Brain microvascular endothelial cell (primary cell): ENCODE results near the gene C4orf51.

Experiments
- DNase-seq: peaks from one replicate; pipeline ENCODE4 v3.0.0-alpha.2; 2020
- H3K27ac ChIP-seq: fragments of 250-450 bp; sonication (Bioruptor Pico); 2 replicates; pipeline ENCODE4 v1.5.1; 2020; ENCODE audit warnings: mild to moderate bottlenecking, moderate library complexity
- H3K27me3 ChIP-seq: fragments of 250-450 bp; sonication (Bioruptor Pico); replicated peaks from 2 replicates; pipeline ENCODE4 v1.5.1; 2020; ENCODE audit warnings: mild to moderate bottlenecking
- H3K36me3 ChIP-seq: fragments of 250-450 bp; sonication (Bioruptor Pico); replicated peaks from 2 replicates; pipeline ENCODE4 v1.5.1; 2020; ENCODE audit warnings: mild to moderate bottlenecking
- H3K4me3 ChIP-seq: 2 replicates; pipeline ENCODE4 v1.5.1; 2011; ENCODE audit warnings: low read depth, mild to moderate bottlenecking, control low read depth, low read length, moderate library complexity
- in situ Hi-C: cut with HindIII; loops from 2 replicates; pipeline ENCODE4 v1.10.0; 2017; ENCODE audit warnings: low sequenced_read_pairs, low pct_ligation_motif_present
- TF ChIP-seq, protein P1 (sequence below): IDR thresholded peaks from 2 replicates; pipeline ENCODE4 v1.5.1; 2011; ENCODE audit warnings: low read depth, mild to moderate bottlenecking, moderate library complexity, low read length, control low read depth, inconsistent platforms; ENCODE audit errors: missing control alignments

C4orf51 gene

DNA sequence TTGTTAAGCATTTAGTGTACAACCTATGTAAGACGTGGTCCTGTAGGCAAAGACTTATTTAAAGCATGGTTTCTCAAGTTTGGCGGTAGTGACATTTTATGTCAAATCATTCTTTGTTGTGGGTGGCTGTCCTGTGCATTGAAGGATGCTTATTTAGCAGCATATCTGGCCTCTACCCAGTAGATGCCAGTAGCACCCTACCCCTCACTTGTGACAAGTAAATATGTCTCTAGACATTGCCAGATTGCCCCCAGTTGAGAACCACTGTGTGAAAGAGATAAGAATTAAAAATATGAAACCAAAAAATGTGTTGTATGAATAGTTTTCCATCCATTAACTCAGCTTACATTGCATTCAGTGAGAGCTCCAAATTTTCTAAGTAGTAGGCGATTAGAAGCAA lies 35.2 kb upstream of the C4orf51 start:
- TF ChIP-seq, protein P1, sequence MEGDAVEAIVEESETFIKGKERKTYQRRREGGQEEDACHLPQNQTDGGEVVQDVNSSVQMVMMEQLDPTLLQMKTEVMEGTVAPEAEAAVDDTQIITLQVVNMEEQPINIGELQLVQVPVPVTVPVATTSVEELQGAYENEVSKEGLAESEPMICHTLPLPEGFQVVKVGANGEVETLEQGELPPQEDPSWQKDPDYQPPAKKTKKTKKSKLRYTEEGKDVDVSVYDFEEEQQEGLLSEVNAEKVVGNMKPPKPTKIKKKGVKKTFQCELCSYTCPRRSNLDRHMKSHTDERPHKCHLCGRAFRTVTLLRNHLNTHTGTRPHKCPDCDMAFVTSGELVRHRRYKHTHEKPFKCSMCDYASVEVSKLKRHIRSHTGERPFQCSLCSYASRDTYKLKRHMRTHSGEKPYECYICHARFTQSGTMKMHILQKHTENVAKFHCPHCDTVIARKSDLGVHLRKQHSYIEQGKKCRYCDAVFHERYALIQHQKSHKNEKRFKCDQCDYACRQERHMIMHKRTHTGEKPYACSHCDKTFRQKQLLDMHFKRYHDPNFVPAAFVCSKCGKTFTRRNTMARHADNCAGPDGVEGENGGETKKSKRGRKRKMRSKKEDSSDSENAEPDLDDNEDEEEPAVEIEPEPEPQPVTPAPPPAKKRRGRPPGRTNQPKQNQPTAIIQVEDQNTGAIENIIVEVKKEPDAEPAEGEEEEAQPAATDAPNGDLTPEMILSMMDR = peak; percentile 4
- Histone ChIP-seq H3K4me3 (no peak overlapping the region), H3K36me3 (no peaks in the 10 kb centered on the region), H3K27ac (no peak overlapping the region), H3K27me3 (no peaks in the 10 kb centered on the region)
- DNase-seq = no peak
- in situ Hi-C loops = no loop called here

DNA sequence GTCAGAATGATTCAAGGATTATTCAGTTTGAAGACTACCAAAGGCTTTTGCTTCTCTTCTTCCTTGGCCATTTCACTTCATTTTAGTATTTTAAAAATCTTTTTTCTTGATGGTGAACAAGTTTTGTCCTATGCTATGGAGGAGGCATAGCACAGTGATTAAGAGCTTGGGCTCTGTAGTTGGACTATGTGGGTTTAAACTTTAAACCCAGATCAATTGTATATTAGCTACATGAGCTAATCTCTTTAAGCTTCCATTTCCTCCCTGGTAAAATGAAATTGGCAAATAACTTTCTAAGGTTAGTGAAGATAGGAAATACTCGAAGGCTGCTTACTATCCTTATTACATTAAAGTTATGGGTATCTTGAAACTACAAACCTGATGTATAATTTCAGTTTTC lies 23.8 kb upstream of the C4orf51 start:
- Histone ChIP-seq H3K27me3 (no peaks in the 10 kb centered on the region), H3K27ac (no peak overlapping the region), H3K4me3 (no peak overlapping the region), H3K36me3 (no peaks in the 10 kb centered on the region)
- in situ Hi-C loops = no loop called here
- DNase-seq = no peak
- TF ChIP-seq, protein P1 = no peak

DNA sequence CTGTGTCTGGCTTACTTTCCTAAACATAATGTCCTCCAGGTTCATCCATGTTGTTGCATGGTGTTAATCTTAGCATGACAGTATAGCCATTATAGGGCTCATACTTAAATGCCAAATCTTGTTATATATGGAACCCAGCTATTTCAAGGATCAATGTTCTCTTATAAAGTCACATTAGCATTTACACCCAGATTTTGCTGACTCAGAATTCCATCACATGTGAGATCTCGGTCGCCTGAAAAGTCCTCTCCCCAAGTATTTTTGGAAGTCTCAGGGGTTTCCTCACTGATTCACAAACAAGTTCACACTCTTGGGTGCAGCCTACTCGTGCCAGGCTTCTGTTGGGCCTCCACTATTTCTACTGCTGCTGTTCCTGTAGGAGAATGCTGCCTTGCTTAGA lies 19.9 kb upstream of the C4orf51 start:
- no peak overlapping the region for H3K4me3 ChIP-seq
- in situ Hi-C loops = no loop called here
- TF ChIP-seq, protein P1 = no peak
- no peak overlapping the region for H3K27ac ChIP-seq
- no peaks in the 10 kb centered on the region for H3K36me3 ChIP-seq
- no peaks in the 10 kb centered on the region for H3K27me3 ChIP-seq
- DNase-seq = no peak

DNA sequence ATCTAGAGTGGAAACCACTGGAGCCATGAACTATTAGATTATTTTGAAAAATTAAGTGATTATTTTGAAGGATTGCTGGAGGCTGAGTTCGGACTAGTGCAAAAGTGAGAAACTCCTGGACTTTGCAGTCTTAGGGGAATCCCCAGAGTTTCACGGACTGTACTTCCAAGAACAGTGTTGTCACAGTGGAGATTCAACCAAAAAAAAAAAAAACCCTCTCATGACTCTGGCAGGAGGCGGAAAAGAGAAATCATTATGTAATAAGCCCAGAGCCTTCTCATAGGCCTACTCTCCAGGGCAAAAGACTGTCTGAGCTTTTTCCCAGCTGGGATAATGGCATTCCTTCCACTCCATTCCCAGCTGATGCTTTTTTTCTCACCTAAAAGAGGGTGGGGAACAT lies 16.8 kb upstream of the C4orf51 start:
- in situ Hi-C loops = no loop called here
- H3K27me3 ChIP-seq = no peaks in the 10 kb centered on the region
- TF ChIP-seq, protein P1 = no peak
- DNase-seq = no peak
- no peak overlapping the region for H3K27ac ChIP-seq
- H3K36me3 ChIP-seq = no peaks in the 10 kb centered on the region
- H3K4me3 ChIP-seq = no peak overlapping the region

DNA sequence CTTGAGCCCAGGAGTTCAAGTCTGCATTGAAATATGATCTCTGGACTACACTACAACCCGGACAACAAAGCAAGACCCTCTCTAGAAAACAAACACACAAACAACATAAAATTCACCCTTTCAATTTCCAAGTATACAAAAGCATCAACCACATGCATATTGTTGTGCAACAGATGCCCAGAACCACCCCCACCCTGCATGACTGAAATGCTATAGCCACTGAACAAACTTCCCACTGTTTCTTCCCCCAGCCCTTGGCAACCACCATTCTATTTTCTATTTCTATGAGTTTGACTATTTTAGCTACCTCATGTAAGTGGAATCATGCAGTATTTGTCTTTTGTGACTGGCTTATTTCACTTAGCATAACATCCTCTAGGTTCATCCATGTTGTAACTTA lies 14.2 kb upstream of the C4orf51 start:
- peak; percentile 5 for DNase-seq
- no peak overlapping the region for H3K27ac ChIP-seq
- no peaks in the 10 kb centered on the region for H3K27me3 ChIP-seq
- TF ChIP-seq, protein P1 = no peak
- no peaks in the 10 kb centered on the region for H3K36me3 ChIP-seq
- in situ Hi-C loops = no loop called here
- no peak overlapping the region for H3K4me3 ChIP-seq

DNA sequence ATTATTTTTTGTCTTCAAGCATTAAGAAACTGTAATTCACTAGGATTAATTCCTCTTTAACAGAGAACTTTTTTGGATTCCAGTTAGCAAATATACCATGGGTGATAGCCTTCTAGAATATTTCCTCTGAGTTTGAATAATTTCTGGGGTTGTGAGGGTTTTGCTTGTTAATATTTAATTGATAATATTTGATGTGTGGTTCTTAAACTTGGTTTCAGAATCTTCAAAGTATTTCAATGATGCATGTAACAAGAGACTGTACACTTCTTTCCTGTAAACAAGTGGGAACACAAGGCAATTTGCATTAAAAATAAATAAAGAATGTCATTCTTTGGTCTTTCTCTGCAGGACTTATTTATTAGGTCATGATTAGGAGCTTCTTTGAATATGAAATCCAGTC lies 9.5 kb upstream of the C4orf51 start:
- TF ChIP-seq, protein P1 = no peak
- Histone ChIP-seq H3K27me3 (no peaks in the 10 kb centered on the region), H3K27ac (no peak overlapping the region), H3K4me3 (no peak overlapping the region), H3K36me3 (no peaks in the 10 kb centered on the region)
- in situ Hi-C loops = no loop called here
- DNase-seq = no peak
